HEK293 (cell line): Measurements from ENCODE around the gene TNFAIP3.

Experiments used
- CTCF ChIA-PET: fragments of 350-600 bp; formaldehyde crosslinking; extraction: SDS; loops from one replicate; lab custom pipeline; 2021; ENCODE audit warnings: antibody characterized with exemption; lab: Yijun Ruan, JAX
- POLR2A ChIA-PET: fragments of 300-600 bp; formaldehyde crosslinking; extraction: SDS; loops from one replicate; lab custom pipeline; 2020; ENCODE audit warnings: antibody characterized with exemption, inconsistent platforms; lab: Yijun Ruan, JAX
- H3K27ac ChIP-seq: fragments of 200-500 bp; sonication (Bioruptor generic); 2 replicates; pipeline ENCODE4 v1.5.1; 2014; ENCODE audit warnings: low read depth, low read length, control low read depth, inconsistent platforms; ENCODE audit errors: extremely low read depth
- H3K36me3 ChIP-seq, 2 experiments: fragments of 200-500 bp in 1 of 2; sonication (Bioruptor generic) in 1 of 2; 1 replicate in 1 of 2; 2 replicates in 1 of 2; pipeline ENCODE4 v1.5.1; 2014 to 2017; ENCODE audit warnings: inconsistent platforms in 2 of 2, low read length in 2 of 2; ENCODE audit not compliant: control insufficient read depth in 2 of 2, insufficient read depth in 1 of 2
- H3K4me1 ChIP-seq: fragments of 200-500 bp; sonication (Bioruptor generic); 2 replicates; pipeline ENCODE4 v1.5.1; 2014; ENCODE audit warnings: mild to moderate bottlenecking, low read length, inconsistent platforms; ENCODE audit not compliant: control insufficient read depth, insufficient read depth
- H3K4me3 ChIP-seq: 2 replicates; pipeline ENCODE4 v1.5.1; 2011; ENCODE audit warnings: low read depth, mild to moderate bottlenecking, control low read depth, low read length, moderate library complexity
- H3K9me3 ChIP-seq: fragments of 200-500 bp; sonication (Bioruptor generic); 2 replicates; pipeline ENCODE4 v1.5.1; 2014; ENCODE audit warnings: low read depth, low read length, inconsistent platforms; ENCODE audit not compliant: control insufficient read depth, insufficient read depth
- KLF10 ChIP-seq: fragments of 450-650 bp; IDR thresholded peaks from 2 replicates; pipeline ENCODE4 v1.5.1; 2018; ENCODE audit warnings: missing biosample characterization, mild to moderate bottlenecking, missing genetic modification characterization
- OSR2 ChIP-seq: fragments of 450-650 bp; formaldehyde crosslinking; IDR thresholded peaks from 2 replicates; pipeline ENCODE4 v1.5.1; 2016; ENCODE audit warnings: missing biosample characterization, missing genetic modification characterization
- PRDM1 ChIP-seq: fragments of 450-650 bp; formaldehyde crosslinking; IDR thresholded peaks from 2 replicates; pipeline ENCODE4; 2016; ENCODE audit warnings: missing biosample characterization, missing genetic modification characterization
- SCRT2 ChIP-seq: fragments of 450-650 bp; formaldehyde crosslinking; IDR thresholded peaks from 2 replicates; pipeline ENCODE4 v1.5.1; 2016; ENCODE audit warnings: missing biosample characterization, missing genetic modification characterization
- SETDB1 ChIP-seq: IDR thresholded peaks from one replicate; pipeline ENCODE4 v1.6.1; 2017; ENCODE audit warnings: mild to moderate bottlenecking, low read length, moderate library complexity, mixed read lengths; ENCODE audit not compliant: insufficient read length
- SP7 ChIP-seq: fragments of 450-650 bp; formaldehyde crosslinking; IDR thresholded peaks from 2 replicates; pipeline ENCODE4 v1.5.1; 2016; ENCODE audit warnings: missing biosample characterization, missing genetic modification characterization
- TRIM28 ChIP-seq: IDR thresholded peaks from 2 replicates; pipeline ENCODE4 v1.6.1; 2011; ENCODE audit warnings: low read length, control low read depth, borderline replicate concordance
- ZFP41 ChIP-seq: fragments of 450-650 bp; formaldehyde crosslinking; IDR thresholded peaks from 2 replicates; pipeline ENCODE4 v1.5.1; 2016; ENCODE audit warnings: missing biosample characterization, missing genetic modification characterization, borderline replicate concordance
- ZNF112 ChIP-seq: fragments of 450-650 bp; formaldehyde crosslinking; IDR thresholded peaks from 2 replicates; pipeline ENCODE4 v1.5.0; 2017; ENCODE audit warnings: missing biosample characterization, missing genetic modification characterization
- ZNF138 ChIP-seq: fragments of 450-650 bp; formaldehyde crosslinking; IDR thresholded peaks from 2 replicates; pipeline ENCODE4 v1.5.1; 2016; ENCODE audit warnings: missing biosample characterization, missing genetic modification characterization, borderline replicate concordance
- ZNF146 ChIP-seq: fragments of 450-650 bp; formaldehyde crosslinking; IDR thresholded peaks from 2 replicates; pipeline ENCODE4 v1.5.1; 2016; ENCODE audit warnings: missing biosample characterization, missing genetic modification characterization
- ZNF157 ChIP-seq: fragments of 450-650 bp; formaldehyde crosslinking; IDR thresholded peaks from 2 replicates; pipeline ENCODE4 v1.5.1; 2016; ENCODE audit warnings: missing biosample characterization, missing genetic modification characterization
- ZNF184 ChIP-seq: fragments of 450-650 bp; IDR thresholded peaks from 2 replicates; pipeline ENCODE4 v1.5.1; 2018; ENCODE audit warnings: missing biosample characterization, mild to moderate bottlenecking, missing genetic modification characterization
- ZNF202 ChIP-seq: fragments of 450-650 bp; formaldehyde crosslinking; IDR thresholded peaks from 2 replicates; pipeline ENCODE4 v1.5.1; 2016; ENCODE audit warnings: missing biosample characterization, missing genetic modification characterization, borderline replicate concordance
- ZNF292 ChIP-seq: fragments of 450-650 bp; formaldehyde crosslinking; IDR thresholded peaks from 2 replicates; pipeline ENCODE4 v1.5.1; 2016; ENCODE audit warnings: low read depth, missing biosample characterization, missing genetic modification characterization, borderline replicate concordance
- ZNF324 ChIP-seq: fragments of 450-650 bp; formaldehyde crosslinking; IDR thresholded peaks from 2 replicates; pipeline ENCODE4 v1.5.1; 2016; ENCODE audit warnings: missing biosample characterization, missing genetic modification characterization
- ZNF335 ChIP-seq: fragments of 450-650 bp; formaldehyde crosslinking; conservative IDR thresholded peaks from 2 replicates; pipeline ENCODE4 v1.5.1; 2016; ENCODE audit warnings: missing biosample characterization, missing genetic modification characterization
- ZNF510 ChIP-seq: fragments of 450-650 bp; formaldehyde crosslinking; IDR thresholded peaks from 2 replicates; pipeline ENCODE4 v1.5.1; 2018; ENCODE audit warnings: mild to moderate bottlenecking, missing genetic modification characterization, missing biosample characterization; ENCODE audit not compliant: insufficient replicate concordance
- ZNF521 ChIP-seq: fragments of 450-650 bp; formaldehyde crosslinking; IDR thresholded peaks from 2 replicates; pipeline ENCODE4 v1.5.1; 2017; ENCODE audit warnings: missing biosample characterization, mild to moderate bottlenecking, missing genetic modification characterization
- ZNF544 ChIP-seq: fragments of 450-650 bp; formaldehyde crosslinking; IDR thresholded peaks from 2 replicates; pipeline ENCODE4 v1.5.0; 2017; ENCODE audit warnings: missing biosample characterization, missing genetic modification characterization
- ZNF548 ChIP-seq: fragments of 450-650 bp; formaldehyde crosslinking; IDR thresholded peaks from 2 replicates; pipeline ENCODE4 v1.5.1; 2016; ENCODE audit warnings: missing biosample characterization, missing genetic modification characterization
- ZNF549 ChIP-seq: fragments of 450-650 bp; IDR thresholded peaks from 2 replicates; pipeline ENCODE4 v1.5.1; 2018; ENCODE audit warnings: missing biosample characterization, missing genetic modification characterization, mild to moderate bottlenecking, inconsistent platforms, moderate library complexity
- ZNF596 ChIP-seq: fragments of 450-650 bp; IDR thresholded peaks from 2 replicates; pipeline ENCODE4 v1.5.0; 2018; ENCODE audit warnings: missing biosample characterization, mild to moderate bottlenecking, missing genetic modification characterization, moderate library complexity
- ZNF621 ChIP-seq: fragments of 450-650 bp; formaldehyde crosslinking; IDR thresholded peaks from 2 replicates; pipeline ENCODE4 v1.5.1; 2017; ENCODE audit warnings: missing biosample characterization, missing genetic modification characterization
- ZNF623 ChIP-seq: fragments of 450-650 bp; formaldehyde crosslinking; IDR thresholded peaks from 2 replicates; pipeline ENCODE4 v1.5.1; 2016; ENCODE audit warnings: missing biosample characterization, missing genetic modification characterization
- ZNF791 ChIP-seq: fragments of 450-650 bp; formaldehyde crosslinking; IDR thresholded peaks from 2 replicates; pipeline ENCODE4 v1.5.1; 2016; ENCODE audit warnings: missing biosample characterization, missing genetic modification characterization
- TF ChIP-seq, protein P1 (sequence below): fragments of 450-650 bp; formaldehyde crosslinking; IDR thresholded peaks from 2 replicates; pipeline ENCODE4 v1.5.1; 2016; ENCODE audit warnings: missing biosample characterization, missing genetic modification characterization
- TF ChIP-seq, protein P2 (sequence below): fragments of 450-650 bp; formaldehyde crosslinking; IDR thresholded peaks from 2 replicates; pipeline ENCODE4 v1.5.1; 2016; ENCODE audit warnings: missing biosample characterization, missing genetic modification characterization, low read depth
- TF ChIP-seq, protein P3 (sequence below): fragments of 450-650 bp; formaldehyde crosslinking; IDR thresholded peaks from 2 replicates; pipeline ENCODE4 v1.5.1; 2017; ENCODE audit warnings: missing biosample characterization, missing genetic modification characterization
- TF ChIP-seq, protein P4 (sequence below): fragments of 450-650 bp; formaldehyde crosslinking; IDR thresholded peaks from 2 replicates; pipeline ENCODE4 v1.5.1; 2017; ENCODE audit warnings: missing biosample characterization, missing genetic modification characterization

Gene TNFAIP3

DNA sequence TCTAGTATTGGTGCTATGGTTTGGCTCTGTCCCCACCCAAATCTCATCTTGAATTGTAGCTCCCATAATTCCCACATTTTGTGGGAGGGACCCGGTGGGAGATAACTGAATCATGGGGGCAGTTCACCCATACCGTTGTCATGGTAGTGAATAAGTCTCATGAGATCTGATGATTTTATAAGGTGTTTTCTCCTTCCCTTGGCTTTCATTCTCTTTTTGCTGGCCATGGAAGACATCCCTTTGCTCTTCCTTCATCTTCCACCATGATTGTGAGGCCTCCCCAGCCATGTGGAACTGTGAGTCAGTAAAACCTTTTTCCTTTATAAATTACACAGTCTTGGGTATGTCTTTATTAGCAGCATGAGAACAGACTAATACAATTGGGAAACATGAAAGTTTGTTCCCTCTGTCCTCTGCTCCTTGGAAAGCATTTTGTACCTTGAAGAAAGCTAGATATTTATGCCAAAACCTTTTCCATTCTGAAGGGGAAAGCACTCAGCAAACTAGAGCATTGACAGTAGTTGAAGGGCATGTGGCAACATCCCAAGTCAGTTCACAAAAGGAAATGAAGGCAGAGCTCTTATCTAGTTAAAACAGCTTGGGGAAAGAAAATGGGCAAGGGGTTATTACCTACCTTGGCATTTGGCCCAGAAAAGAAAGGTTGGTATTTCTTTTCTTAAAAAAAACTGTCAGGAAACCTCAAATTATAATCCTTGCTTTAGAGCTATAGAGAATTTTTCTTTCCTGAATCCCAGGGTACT is 10.7 kb upstream of the TNFAIP3 start (continued):
- no peak for TF ChIP-seq SCRT2 (tag by site-specific recombination)
- TF ChIP-seq ZNF157, result no peak
- TF ChIP-seq ZNF791 (tag by site-specific recombination), result no peak
- no peak for TF ChIP-seq KLF10 (tag by site-specific recombination)
- no peak for TF ChIP-seq ZNF548
- no peak for TF ChIP-seq ZNF146 (tag by site-specific recombination)
- TF ChIP-seq, protein P1, sequence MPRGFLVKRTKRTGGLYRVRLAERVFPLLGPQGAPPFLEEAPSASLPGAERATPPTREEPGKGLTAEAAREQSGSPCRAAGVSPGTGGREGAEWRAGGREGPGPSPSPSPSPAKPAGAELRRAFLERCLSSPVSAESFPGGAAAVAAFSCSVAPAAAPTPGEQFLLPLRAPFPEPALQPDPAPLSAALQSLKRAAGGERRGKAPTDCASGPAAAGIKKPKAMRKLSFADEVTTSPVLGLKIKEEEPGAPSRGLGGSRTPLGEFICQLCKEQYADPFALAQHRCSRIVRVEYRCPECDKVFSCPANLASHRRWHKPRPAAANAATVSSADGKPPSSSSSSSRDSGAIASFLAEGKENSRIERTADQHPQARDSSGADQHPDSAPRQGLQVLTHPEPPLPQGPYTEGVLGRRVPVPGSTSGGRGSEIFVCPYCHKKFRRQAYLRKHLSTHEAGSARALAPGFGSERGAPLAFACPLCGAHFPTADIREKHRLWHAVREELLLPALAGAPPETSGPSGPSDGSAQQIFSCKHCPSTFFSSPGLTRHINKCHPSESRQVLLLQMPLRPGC (tag by site-specific recombination), result no peak
- TF ChIP-seq SP7 (tag by site-specific recombination), result peak; percentile 40; the same call in 1 of the 2 replicates
- TF ChIP-seq ZNF184 (tag by site-specific recombination), result no peak
- 0 out of 2 replicates have a peak, but pooled peaks have one; percentile 14 for TF ChIP-seq OSR2 (tag by site-specific recombination)
- TF ChIP-seq ZNF549 (tag by site-specific recombination), result 0 out of 2 replicates have a peak, but pooled peaks have one; percentile 6
- TF ChIP-seq ZFP41 (tag by site-specific recombination), result no peak
- no peak for TF ChIP-seq ZNF623 (tag by site-specific recombination)
- TF ChIP-seq, protein P2, sequence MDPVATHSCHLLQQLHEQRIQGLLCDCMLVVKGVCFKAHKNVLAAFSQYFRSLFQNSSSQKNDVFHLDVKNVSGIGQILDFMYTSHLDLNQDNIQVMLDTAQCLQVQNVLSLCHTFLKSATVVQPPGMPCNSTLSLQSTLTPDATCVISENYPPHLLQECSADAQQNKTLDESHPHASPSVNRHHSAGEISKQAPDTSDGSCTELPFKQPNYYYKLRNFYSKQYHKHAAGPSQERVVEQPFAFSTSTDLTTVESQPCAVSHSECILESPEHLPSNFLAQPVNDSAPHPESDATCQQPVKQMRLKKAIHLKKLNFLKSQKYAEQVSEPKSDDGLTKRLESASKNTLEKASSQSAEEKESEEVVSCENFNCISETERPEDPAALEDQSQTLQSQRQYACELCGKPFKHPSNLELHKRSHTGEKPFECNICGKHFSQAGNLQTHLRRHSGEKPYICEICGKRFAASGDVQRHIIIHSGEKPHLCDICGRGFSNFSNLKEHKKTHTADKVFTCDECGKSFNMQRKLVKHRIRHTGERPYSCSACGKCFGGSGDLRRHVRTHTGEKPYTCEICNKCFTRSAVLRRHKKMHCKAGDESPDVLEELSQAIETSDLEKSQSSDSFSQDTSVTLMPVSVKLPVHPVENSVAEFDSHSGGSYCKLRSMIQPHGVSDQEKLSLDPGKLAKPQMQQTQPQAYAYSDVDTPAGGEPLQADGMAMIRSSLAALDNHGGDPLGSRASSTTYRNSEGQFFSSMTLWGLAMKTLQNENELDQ (tag by site-specific recombination), result no peak
- TF ChIP-seq ZNF596 (tag by site-specific recombination), result no peak
- TF ChIP-seq ZNF138 (tag by site-specific recombination), result no peak
- no peak for TF ChIP-seq ZNF202
- TF ChIP-seq, protein P3, sequence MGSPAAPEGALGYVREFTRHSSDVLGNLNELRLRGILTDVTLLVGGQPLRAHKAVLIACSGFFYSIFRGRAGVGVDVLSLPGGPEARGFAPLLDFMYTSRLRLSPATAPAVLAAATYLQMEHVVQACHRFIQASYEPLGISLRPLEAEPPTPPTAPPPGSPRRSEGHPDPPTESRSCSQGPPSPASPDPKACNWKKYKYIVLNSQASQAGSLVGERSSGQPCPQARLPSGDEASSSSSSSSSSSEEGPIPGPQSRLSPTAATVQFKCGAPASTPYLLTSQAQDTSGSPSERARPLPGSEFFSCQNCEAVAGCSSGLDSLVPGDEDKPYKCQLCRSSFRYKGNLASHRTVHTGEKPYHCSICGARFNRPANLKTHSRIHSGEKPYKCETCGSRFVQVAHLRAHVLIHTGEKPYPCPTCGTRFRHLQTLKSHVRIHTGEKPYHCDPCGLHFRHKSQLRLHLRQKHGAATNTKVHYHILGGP (tag by site-specific recombination), result no peak

DNA sequence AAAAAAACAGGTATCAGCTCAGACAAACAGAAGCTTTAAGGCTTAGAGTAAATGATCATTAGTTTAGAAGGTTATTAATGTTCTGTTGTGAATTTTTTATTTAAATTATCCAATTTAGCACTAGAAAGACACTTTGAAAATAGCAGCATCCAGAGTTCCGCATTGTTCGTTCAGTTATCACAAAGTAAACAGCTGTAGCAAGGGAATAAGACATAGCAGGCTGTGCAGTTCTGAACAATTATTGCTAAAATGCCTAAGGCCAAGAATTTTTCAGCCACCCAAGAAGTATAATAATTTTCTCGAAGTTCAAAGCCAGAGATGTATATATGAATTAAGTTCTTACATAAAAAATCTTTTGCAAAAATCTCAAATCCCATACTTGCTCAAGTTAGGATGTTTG is 8.0 kb upstream of the TNFAIP3 start:
- CTCF ChIA-PET, result interaction anchor here (0.6 to 0.7 kb wide), 3 partner anchors 77 to 155 kb away, joined by 3 to 9 read pairs (median 3); no protein-coding TSS in a partner anchor
- H3K36me3 ChIP-seq, result no peaks in the 10 kb centered on the region
- H3K4me1 ChIP-seq, result 0 out of 2 replicates have a peak, but pooled peaks cover 4% of the 10 kb centered on the region
- POLR2A ChIA-PET, result no interaction called here
- no peak overlapping the region for H3K27ac ChIP-seq
- no peaks in the 10 kb centered on the region for H3K9me3 ChIP-seq
- no peak overlapping the region for H3K4me3 ChIP-seq
- TF ChIP-seq SETDB1, result no peak
- TF ChIP-seq ZNF544 (tag by site-specific recombination), result no peak
- TF ChIP-seq, protein P4, sequence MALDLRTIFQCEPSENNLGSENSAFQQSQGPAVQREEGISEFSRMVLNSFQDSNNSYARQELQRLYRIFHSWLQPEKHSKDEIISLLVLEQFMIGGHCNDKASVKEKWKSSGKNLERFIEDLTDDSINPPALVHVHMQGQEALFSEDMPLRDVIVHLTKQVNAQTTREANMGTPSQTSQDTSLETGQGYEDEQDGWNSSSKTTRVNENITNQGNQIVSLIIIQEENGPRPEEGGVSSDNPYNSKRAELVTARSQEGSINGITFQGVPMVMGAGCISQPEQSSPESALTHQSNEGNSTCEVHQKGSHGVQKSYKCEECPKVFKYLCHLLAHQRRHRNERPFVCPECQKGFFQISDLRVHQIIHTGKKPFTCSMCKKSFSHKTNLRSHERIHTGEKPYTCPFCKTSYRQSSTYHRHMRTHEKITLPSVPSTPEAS (tag by site-specific recombination), result no peak
- TF ChIP-seq ZNF621 (tag by site-specific recombination), result no peak
- no peak for TF ChIP-seq ZNF324 (tag by site-specific recombination)
- TF ChIP-seq, protein P2 (tag by site-specific recombination), result no peak
- TF ChIP-seq ZNF335 (tag by site-specific recombination), result no peak
- no peak for TF ChIP-seq TRIM28
- no peak for TF ChIP-seq ZNF510 (tag by site-specific recombination)
- no peak for TF ChIP-seq ZNF292 (tag by site-specific recombination)
- TF ChIP-seq ZNF112 (tag by site-specific recombination), result no peak
- no peak for TF ChIP-seq PRDM1 (tag by site-specific recombination)
- no peak for TF ChIP-seq ZNF521 (tag by site-specific recombination)
